ENCODE results near the gene CDS1.

- TF ChIP-seq POLR2A (IDR thresholded peaks at IDR 0.05; ENCODE audit: low read depth, low read length) (no peak), POU2F2 (IDR thresholded peaks at IDR 0.05; ENCODE audit: low read depth, low read length) (no peak), POLR2AphosphoS5 (IDR thresholded peaks at IDR 0.05; ENCODE audit: low read depth, low read length) (no peak), TAF1 (IDR thresholded peaks at IDR 0.05; ENCODE audit: low read depth, low read length) (no peak), PAX5 (IDR thresholded peaks at IDR 0.05; ENCODE audit: insufficient read depth, low read length, severe bottlenecking) (no peak)
Observed at GRCh38 chr4:84565951-84566350, 17.0 kb upstream of the CDS1 start.
